HG02610 (cell line): ENCODE measurements around the gene ADIPOR2.

Experiments
- ATAC-seq: cut with Tn5 transposase; IDR thresholded peaks from one replicate; pipeline ENCODE4 v1.9.1; 2021; ENCODE audit warnings: mild to moderate bottlenecking, moderate library complexity; ENCODE audit not compliant: unreplicated experiment

ADIPOR2 gene

DNA sequence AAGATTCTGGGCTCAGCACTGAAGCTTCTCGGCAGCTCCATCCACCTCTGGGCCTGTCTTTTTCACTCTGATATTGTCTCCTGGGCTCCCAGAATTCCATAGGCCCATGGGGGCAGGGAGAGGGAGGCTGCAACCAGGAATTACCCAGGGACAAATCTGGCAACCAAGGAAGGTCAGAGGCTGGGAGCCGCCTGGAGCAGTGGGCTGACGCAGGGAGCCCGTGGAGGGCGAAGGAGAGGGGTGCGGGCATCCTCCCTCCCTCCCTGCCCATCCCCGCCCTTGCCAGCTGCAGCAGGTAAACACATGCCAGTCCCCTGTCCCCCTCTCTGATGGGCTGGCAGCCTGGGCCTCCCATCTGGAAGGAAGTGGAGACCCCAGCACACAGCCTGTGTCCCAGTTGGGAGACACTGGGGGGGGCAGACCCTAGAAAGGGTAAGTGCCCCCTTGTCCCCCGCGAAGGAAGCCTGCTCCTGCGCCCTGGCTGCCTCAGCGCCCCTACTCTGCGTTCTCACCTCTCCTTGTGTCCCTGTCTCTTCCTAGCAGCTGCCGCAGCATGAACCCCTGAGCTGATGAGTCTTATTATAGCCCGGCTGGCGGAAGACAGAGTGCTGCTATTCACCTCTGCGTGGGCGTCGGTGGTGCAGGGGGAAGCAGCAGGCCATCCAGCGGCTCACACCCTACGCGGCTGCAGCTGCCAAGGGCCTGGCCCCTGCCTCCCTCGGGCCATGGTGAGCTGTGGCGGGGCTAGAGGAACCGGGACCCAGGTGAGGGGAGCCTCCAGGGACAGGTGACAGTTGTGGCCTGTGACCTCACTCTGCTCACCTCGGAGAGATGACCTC lies 136.2 kb downstream of the ADIPOR2 start:
- no peak for ATAC-seq

DNA sequence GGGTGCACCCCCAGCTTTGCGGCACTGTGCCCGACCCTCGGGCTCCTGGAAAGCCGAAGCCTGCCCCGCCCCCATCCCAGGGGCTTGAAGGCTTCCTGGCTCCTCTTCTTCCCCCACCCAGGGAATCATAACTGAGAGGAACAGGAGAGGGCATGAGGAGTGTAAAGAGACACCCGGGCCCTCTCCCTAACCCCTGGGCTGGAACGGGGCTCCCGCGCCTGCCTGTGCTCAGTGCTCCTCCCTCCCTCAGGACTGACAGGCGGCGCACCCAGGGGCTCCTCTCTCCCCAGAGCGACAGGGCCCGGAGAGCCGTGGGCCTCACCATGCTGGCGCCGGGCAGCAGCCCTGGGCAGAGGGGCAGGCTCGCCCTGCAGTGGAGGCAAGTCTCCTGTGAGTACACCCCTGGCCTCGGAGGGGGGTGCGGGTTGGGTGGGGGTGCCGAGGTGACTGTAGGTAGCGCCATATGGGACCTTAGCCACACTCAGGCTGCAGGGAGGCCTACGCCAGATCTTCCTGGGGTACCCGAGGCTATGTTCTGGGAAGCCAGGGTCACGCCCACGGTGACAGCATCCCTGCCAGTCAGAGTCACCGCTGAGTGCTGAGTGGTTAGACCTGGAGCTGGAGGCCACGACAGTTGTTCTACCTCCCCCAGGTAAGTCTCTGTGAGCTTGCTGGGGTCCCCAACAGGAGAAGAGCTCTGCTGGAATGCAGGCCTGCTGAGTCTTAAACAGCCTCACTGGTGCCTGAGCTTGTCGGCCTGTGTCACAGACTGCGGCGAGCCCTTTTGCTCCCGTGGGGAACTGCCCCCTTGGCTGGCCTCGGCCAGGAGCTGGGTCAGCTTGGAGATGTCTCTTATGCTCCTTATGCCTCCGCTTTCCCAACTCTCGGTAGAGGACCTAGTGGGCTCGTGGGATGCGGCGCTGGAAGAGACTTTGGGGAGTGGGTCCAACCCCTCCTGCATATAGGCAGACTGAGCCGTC lies 137.2 kb downstream of the ADIPOR2 start:
- no peak for ATAC-seq

DNA sequence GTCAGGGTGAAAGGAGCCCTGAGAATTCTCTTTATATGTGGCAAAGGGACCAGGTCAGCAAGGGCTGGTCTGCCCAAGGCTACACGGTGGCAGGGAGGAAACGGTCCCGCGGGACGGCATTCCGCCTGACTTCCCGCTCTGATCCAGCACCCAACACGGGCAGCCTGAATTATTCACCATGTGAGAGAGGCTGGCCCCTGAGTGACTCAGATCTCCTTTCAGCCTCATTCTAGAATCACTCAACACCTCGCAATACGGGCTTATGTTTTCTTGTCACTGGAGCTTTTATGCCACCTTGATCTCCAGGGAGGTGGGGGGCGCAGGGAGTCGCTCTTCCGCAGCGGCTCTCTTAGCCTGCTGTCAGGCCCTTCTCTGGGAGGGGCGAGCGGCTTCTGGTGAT lies 138.0 kb downstream of the ADIPOR2 start:
- no peak for ATAC-seq

DNA sequence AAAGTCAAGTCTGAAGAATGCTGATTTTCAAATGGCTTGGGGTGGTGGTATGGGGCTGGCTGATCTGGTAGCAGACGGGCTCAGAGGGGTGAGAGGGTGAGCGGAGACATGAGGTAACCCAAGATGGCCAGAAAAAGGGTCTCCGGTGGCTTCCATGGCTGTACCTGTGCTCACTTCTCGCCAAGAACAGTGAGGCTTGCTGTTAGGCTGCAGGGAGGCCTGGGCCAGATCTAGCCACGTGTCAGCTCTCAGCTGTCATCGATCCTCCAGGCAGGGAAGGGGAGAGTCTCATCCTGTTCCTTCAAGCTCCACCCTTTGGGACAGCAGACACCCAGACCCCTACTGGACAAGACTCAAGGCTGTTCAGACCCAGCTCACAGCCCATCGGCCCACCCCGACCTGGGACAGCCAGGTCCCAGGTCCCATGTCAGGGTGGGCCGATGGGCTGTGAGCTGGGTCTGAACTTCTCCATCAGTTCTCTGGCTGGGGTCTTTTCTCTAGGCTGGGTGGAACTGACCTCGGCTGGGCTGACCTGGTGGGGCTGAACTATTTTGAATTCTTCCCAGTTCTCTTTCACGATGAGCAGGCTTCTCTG lies 138.5 kb downstream of the ADIPOR2 start:
- ATAC-seq: no peak

DNA sequence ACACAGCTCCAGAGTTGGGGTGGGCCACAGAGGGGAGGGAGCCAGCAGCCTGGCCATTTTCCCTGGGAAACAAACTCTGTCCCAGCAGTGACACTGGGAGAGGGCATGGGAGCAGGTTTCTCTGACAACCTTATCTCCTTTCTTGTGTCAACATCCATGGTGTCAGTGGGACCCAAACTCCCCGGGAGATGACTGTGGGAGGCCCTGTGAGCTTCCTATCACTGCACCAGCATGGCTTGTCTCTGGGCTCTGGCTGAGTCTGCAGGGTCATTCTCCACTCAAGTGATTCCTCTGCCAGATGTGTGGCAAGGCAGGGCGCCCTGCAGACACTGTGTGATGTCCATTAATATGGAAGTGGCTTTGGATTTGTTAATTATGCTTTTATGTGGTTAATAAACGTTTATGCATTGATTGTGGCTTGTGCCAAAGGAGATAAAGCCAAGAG lies 139.6 kb downstream of the ADIPOR2 start:
- no peak for ATAC-seq

DNA sequence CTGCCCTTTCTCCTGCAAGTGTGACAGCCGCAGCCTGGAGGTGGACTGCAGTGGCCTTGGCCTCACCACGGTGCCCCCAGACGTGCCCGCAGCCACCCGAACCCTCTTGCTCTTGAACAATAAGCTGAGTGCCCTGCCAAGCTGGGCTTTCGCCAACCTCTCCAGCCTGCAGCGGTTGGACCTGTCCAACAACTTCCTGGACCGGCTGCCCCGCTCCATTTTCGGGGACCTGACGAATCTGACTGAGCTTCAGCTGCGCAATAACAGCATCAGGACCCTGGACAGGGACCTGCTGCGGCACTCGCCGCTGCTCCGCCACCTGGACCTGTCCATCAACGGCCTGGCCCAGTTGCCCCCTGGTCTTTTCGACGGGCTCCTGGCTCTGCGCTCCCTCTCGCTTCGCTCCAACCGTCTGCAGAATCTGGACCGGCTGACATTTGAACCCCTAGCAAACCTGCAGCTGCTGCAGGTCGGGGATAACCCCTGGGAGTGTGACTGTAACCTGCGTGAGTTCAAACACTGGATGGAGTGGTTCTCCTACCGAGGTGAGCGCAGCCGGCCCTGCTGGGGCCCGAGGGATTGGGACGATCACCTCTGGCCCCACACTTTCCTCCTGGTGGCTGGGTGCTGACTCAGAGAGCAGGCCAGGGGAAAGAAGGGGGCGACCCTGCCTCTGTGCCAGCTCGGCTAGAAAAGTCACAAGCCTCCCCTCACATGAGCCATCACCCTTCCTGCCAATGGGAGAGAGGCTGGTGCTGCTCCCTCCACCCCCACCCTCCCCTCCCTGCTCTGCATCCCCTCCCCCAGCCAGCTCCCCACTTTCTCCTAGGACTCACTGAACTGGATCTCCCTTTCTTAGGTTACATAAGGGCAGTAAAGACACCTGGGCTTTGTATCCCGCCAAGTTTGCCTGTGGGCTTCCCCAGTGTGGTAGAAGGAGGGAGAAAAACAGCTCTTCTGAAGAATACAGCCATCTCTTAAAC lies 140.4 kb downstream of the ADIPOR2 start:
- ATAC-seq: no peak

DNA sequence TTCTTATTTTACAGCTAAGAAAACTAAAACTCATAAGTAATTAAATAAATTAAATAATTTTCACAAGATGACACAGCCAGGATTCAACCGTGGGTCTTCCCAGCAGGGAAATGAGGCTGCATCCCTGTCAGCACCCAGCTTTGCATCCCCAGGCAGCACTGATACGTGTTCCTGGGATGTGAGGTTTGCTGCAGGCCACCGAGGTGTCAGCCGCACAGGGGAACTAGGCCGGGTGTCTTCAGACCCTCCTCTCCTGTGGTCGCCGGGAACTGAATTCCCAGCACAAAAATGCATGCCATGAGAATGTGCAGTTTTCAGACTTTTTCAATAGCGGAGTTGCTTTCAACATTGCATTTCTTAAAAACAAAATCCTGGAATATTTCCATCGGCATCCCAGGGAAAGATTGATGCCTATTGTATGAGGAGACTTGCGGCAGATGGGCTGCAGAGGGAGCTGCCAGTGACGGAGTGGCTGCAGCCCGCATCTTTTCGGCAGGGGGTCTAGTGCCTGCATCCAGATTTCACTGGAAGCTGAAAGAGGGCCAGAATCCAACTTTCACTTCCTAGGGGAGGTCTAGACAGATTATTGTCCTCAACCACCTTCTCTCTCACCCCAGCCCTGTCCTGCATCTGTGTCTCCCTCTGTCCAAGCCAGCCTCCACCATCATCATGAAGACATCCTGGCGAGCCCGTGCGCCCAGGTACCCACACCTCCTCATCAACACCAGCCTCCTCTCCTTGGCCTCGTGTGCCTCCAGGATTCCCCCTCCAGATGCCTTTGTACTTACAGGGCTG lies 142.1 kb downstream of the ADIPOR2 start:
- no peak for ATAC-seq

DNA sequence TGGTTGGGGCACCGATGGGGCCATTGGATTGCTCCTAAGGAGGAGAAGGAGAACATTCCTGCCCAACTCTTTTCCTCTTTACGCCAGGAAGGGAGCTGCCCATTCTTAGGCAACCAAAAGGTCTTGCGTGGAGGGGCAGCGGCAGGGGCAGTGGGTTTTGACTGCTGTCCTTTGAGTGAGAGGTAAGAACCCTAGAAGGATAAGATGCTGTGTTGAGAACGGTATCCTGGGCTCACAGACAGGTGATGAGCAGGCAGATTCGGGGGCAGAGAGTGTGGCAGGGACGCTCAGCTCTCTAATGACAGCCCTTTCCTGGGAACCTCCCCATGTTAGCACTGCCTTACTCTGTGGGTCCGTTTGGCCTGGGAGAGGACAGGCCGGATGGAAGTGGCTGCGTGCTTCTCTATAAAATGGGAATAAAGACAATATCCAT lies 142.7 kb downstream of the ADIPOR2 start:
- ATAC-seq: no peak

DNA sequence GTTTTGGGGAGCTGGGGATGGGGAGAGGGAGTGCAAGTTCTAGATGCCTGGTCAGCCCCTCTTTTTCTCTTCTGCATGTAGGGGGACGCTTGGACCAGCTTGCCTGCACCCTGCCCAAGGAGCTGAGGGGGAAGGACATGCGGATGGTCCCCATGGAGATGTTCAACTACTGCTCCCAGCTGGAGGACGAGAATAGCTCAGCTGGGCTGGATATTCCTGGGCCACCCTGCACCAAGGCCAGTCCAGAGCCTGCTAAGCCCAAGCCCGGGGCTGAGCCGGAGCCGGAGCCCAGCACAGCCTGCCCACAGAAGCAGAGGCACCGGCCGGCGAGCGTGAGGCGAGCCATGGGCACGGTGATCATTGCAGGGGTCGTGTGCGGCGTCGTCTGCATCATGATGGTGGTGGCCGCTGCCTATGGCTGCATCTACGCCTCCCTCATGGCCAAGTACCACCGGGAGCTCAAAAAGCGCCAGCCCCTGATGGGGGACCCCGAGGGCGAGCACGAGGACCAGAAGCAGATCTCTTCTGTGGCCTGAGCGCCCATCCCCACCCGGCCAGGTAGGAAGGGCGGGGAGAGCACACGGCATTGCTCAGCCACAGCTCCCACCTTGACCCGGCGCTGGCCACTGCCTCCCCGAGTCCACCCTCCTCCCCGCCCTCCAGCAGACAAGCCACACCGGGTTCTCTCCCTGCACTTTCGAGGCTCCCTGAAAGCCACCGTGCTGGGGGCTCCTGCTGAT lies 143.5 kb downstream of the ADIPOR2 start:
- ATAC-seq: no peak

DNA sequence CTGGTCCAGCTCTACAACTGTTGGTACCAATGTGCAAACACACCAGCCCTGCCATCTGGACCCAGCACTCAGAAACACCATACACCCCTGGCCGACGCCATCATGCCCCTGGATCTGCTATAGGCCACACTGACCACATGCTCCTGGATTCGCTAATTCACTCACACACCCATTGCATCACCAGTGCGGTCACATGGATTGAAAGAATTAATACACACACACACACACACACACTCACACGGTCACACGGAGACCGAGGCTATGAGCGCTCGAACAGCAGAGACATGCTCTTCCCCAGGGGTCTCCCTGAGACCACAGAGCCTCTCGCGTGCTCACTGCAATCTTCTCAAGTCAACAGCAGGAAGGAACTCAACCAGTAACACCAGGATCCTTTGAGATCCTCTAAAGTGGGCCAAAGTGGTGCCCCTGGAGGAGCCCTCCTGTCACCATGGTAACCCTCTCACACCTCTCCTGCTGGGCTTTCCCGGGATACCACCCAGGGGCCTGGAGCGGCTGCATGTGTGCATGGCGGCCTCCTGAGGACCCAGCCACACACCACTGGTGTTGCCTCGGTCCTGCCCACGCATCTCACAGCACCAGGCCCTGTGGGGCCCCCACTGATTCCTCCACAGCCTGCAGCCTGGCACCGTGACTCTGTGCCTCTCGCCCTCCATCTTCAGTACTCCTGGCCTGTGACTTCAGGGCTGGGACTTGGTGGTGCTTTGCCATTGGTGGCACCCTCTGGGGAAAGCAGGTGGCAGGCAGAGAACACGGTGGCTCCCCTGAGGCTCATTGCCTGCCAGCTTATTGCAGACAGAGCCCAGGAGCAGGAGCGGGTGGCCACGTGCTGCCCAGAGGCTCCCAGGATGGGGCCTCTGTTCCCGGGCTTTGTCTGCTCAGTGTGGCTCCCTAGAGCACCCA lies 144.6 kb downstream of the ADIPOR2 start:
- ATAC-seq: no peak

DNA sequence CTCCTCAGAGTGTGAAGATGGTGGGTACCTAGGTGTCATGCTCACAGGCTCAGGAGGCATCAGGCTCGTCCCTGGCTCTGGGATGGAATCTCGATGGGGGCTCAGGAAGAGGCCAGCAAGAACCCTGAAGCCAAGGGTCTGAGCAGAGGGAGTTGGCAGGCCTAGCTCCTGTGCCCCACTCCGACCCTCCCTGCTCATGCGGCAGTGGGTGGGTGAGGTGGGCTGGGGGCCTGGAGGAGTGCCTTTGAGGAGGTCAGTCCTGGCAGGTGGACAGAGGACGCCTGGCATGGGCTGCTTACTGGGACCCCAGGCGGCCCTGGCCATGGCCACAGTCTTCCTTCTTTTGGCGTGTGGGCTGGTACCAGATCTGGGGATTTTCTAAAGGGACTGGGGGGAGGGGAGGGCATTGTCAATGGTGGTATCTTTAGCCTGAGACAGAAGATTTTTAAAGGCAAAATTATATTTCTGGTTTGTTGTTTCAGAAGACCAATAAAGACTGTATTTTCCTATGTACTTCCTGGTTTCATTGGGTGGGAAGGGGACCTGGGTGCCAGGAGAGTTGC lies 145.5 kb downstream of the ADIPOR2 start:
- no peak for ATAC-seq

DNA sequence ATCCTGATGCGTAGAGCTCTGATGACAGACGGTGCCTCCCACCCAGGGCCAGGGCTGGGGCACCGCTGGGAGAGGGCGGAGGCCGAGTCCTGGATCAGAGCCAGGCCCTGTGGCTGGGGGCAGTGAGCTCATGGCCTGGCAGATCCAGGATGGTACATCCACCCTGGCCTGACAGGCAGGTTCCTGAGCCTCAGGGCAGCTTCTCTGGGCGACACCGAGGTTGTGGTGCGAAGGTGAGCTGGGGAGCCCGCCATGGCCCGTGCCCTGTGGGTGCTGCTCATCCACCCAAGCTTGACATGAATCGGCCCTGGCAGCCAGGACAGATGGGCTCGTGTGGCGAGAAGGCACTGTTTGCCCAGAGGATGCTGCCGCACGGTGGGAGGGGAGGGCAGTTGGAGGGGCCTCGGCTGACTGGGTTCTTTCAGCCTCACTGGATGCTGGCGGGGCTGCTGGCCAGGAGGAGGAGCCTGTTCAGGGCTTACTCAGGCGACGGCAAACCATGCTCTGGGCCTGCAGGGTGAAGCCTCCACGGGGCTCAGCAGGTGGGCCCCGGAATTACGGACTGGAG lies 146.1 kb downstream of the ADIPOR2 start:
- no peak for ATAC-seq

DNA sequence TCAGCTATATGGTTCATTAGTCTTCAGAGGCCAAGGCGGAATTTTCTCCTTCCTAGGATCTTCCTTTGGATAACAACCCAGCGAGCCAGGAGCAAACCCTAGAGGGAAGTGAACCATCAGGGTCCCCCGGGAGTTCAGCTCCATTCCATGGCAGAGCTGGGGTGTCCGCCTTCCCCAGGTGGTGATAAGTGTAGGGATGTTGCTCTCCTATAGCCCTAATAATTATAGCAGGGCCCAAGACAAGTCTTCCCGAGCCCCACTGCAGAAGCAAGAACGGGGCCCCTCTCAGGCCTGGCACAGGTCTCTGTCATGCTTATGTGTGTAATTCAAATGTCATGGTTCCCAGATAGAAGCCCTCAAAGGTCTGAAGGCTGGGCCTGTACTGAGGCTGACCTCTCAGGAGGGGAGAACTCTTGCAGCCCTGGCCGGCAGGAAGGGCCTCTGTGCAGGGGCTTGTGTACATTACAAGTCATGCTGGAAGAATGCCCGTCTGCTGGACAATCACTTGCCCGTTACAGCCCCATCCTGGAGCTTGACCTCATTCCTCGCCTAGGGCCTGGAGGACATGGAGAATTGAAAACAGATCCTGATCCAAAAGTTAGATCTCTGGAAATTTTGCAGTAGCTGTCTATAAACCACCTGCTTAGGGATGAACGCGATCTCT lies 146.8 kb downstream of the ADIPOR2 start:
- no peak for ATAC-seq
